HG03558 (cell line): ENCODE results near the gene CHRDL1.
"Not testable (repeated sequence)": the region's sequence is repeated elsewhere in the genome, so short reads cannot be mapped to it uniquely, and the experiment has no call there.

Experiments used
- ATAC-seq: cut with Tn5 transposase; IDR thresholded peaks from one replicate; pipeline ENCODE4 v1.9.1; 2021; ENCODE audit warnings: moderate number of reproducible peaks; ENCODE audit not compliant: unreplicated experiment; ENCODE audit errors: extremely low read depth

Gene CHRDL1

GRCh38 chrX:110795645-110796406 lies at the start of gene CHRDL1:
TSS of gene CHRDL1 (minus strand) at chrX:110795817. CDS start at chrX:110792181, 3,636 bp downstream.
- ATAC-seq, result no peak

DNA sequence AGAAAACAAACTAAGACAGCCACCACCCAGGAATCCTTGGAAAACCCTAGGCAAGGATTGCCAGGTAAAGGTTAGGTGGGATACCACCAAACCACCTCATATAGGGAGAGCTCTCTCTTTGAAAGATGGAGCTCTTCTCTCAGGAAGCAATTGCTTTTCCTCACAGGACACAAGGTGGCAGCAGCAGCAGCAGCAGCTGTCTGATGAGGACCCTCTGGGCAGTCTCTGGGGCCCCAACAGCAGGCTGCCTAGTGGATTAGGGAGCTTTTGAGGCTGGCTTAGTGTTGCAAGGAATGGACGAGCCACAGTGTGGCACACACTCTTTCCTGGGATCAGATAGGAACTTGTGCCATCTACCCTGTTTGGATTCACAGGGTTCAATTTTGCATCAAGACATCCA lies 41.4 kb upstream of the CHRDL1 start:
- no peak for ATAC-seq

DNA sequence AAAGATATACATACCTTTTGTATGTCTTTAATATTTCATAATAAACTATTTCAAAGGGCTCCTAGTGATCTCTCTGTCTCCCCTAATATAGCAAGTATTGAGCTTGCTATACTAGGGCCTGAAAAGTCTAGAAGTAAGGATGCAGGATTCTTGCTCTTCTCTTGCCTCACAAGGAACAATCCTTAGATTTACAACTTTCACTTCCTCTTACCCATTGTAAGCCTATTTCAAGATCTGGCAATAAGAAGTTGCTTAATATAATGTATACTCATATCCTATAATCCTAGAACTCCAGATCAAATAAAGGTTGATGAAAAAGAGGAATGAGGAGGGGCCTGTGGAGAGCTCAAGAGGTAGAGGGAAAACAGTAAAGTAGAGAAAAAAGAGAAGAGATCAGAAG lies 40.8 kb upstream of the CHRDL1 start:
- no peak for ATAC-seq

DNA sequence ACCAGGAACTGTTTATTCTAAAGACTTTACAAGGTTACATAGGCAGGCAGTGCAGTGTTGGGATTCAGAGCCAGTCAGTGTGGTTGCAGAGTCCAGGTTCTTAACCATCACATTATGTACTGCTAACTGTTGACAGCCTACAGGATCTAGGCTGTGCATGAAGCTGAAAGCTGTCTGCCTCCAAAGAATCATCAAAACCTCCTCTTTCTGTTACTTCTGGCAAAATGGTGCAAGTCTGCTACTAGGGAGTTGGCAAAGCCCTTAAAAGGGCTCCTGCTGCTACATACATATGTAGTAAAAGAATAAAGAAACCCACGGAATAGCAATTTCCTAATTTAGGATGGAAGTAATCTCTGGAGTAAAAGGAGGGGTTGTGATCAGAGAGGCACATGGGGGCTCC lies 40.4 kb upstream of the CHRDL1 start:
- no peak for ATAC-seq

GRCh38 chrX:110825972-110826371 lies 30.4 kb upstream of the CHRDL1 start:
- no peak for ATAC-seq

DNA sequence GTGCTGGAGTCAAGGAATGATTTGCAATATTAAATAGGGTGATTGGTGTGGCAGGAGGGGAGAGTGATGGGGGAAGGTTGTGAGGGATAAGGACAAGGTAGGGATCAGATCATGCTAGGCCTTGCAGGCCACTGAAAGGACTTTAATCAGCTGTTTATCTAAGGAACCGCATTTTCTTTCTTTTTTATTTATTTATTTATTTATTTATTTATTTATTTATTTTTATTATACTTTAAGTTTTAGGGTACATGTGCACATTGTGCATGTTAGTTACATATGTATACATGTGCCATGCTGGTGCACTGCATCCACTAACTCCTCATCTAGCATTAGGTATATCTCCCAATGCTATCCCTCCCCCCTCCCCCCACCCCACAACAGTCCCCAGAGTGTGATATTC lies 20.9 kb upstream of the CHRDL1 start:
- not testable (repeated sequence) for ATAC-seq

GRCh38 chrX:110806145-110806544 lies 10.5 kb upstream of the CHRDL1 start:
- ATAC-seq, result no peak

DNA sequence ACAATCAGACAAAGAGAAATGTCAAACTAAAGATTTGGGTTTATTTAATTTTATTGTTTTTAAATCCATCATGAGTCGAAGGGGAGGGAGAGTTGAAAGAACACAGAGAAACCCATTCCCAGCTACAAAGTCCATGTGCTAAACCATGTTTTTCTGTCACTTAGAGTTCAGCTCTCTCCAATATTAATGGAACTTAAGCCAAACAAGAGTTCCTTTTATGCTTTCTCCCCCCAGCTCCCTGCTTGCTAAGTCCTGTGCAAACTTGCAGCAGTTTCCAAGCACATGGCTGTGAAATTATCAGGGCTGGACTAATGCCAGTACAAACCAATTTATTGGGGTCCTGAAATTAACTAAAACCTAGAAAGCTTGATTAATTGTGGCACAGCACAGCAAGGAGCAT lies 9.7 kb upstream of the CHRDL1 start:
- ATAC-seq, result no peak

DNA sequence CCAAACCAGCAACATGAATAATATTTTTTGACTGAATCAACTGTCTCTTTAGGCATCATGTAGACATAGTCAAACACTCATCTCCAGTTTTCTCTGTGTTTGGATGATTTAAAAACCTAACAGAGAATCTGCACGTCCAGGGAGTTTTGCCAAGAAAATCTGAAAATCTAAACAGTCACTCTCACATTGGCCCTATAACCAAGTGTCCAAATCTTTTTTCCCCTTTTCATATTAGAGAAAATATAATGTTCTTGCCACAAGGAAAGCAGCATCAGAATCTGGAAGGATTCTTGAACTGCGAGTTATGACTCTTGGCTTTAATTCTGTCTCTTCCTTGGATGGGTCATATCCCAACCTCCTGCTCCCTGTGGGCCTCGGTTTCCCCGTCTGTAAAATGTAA lies 8.8 kb upstream of the CHRDL1 start:
- ATAC-seq, result no peak

- ATAC-seq, result no peak
Observed at GRCh38 chrX:110803506-110803905, 7.9 kb upstream of the CHRDL1 start.

GRCh38 chrX:110796407-110796697 lies 735 bp upstream of the CHRDL1 start:
- no peak for ATAC-seq

DNA sequence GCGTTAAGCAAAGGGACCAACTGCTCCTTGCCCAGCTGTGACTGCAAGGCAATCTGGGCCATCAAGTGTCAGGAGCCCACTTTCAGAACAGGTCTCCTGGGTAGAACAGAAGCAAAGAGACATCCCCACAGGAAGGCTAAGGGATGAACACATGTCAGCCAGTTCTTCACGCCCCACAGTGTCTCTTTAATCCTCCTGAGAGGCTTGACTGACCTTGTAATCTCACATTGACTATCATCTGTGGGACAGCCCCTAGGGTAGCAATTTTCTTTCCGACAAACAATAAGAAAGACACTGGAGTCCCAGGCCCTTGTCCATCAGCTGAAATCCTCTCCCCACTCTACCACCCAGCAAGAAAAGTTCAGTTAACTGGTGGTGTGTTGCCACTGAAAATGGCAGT lies 1.0 kb downstream of the CHRDL1 start:
- no peak for ATAC-seq

DNA sequence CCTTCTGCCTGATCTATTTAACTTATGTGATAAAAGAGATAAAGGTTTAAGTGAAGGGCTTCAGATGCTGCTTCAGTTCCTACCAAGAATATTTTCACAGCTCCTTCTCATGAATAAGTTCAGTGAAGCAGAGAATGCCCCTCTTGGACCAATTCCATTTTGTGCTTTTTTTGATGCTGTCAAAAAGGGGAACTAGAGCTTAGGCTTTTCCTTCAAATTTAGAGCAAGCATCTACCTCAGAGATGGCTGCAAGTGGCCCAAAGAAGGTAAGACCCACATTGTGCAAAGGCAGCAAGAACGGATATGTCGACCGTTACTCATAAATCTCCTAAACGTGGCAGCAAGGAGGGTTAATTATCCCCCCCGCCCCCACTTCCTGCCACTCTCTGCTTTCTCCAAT lies 4.5 kb downstream of the CHRDL1 start:
- ATAC-seq, result no peak

- no peak for ATAC-seq
Observed at GRCh38 chrX:110786486-110786885, 9.1 kb downstream of the CHRDL1 start.

- ATAC-seq, result no peak
Observed at GRCh38 chrX:110759785-110760184, 35.8 kb downstream of the CHRDL1 start.

- no peak for ATAC-seq
Observed at GRCh38 chrX:110758781-110759422, 36.7 kb downstream of the CHRDL1 start.

DNA sequence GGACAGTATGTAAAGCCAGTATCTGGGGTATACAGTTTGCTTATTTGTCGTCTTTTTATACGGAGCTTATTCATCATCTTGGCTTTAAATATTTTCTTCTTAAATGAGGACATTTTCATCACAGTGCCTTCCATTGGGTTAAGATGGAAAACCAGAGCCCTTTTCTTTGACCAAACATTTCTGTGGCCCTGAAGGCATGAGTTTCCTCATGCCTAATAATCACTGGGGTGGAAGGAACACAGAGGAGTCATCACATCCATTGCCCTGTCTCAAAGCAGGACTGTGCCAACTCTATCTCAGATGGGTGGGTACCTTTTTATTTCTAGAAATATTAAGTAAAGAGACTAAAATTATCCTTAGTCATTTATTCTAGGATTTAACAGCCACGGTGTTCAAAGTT lies 40.0 kb downstream of the CHRDL1 start:
- ATAC-seq, result no peak

GRCh38 chrX:110755061-110755460 lies 40.6 kb downstream of the CHRDL1 start:
- no peak for ATAC-seq

GRCh38 chrX:110750526-110751189 lies 45.0 kb downstream of the CHRDL1 start:
- ATAC-seq, result no peak

DNA sequence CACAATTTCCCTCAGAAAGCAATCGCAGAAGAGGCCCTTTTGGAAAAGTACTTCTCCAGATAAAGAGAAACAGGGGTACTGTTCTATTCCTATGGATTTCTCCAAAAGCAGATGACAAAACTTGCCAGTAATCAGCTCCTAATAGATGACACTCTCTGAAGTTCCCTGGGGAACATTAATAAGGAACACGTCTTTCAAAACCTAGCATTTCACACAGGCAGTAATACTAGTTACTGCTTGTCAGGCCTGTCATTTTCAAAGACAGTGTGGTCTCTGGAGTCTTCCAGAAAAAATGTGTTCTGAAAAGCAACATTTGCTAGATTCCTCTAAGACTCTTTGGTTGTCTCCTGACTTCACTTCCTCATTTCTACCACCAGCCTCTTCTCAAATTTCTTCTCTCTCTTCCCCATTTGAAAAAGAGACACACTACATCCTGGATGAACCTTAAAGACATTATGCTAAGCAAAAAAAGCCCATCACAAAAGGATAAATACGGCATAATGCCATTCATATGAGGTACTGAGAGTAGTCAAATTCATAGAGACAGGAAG lies 47.3 kb downstream of the CHRDL1 start:
- ATAC-seq, result no peak

- no peak for ATAC-seq
Observed at GRCh38 chrX:110746014-110746413, 49.6 kb downstream of the CHRDL1 start.
